ENCODE data around the gene MFSD1.
A peak's percentile ranks its signal among the peaks of the same experiment; 100 is the strongest.

MFSD1 gene

DNA sequence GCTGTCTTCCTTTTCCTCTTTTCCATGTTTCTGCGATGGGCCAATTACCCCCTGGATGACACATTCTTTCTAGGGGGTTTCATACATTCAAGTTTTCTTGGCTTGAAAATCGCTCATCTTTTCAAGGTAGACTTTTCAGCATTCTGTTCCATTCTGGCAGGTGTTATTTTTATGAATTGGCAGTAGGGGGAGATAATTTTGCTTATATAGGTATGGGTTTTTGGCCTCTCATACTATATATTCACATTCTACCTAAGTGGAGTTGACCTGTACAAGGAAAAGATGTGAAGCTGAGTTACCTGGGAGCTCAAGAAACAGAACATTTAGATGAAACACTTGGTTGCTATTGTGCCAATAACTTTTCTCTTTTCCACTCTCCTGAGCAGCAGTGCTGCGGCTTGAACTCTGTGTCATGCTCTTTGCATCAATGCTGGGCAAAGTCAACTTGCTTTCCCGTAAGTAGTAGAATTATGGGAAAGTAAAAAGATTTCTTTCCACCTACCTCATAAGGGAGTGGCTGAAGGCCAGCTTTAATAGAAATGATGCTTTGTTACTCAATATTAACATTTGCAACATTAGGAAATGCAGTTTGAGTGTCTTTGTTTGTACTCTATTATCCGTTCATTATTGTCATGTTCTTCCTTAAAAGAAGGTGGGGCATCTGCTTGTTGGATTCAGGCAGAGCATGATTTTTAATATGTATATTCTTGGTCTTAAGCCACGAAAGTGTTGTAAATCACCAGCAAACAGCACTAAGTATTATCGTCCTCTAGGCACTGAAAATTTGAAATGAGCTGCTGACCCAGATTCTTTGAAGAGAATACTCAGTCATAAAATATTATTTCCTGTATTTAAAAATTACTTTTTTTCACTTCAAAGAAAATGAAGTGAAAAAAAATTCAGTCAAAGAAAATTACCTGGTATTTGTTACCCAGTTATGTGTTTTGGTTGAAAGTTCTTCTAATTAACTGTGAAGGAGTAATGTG, 27.7 kb upstream of the MFSD1 start:
- TF ChIP-seq, protein P1, sequence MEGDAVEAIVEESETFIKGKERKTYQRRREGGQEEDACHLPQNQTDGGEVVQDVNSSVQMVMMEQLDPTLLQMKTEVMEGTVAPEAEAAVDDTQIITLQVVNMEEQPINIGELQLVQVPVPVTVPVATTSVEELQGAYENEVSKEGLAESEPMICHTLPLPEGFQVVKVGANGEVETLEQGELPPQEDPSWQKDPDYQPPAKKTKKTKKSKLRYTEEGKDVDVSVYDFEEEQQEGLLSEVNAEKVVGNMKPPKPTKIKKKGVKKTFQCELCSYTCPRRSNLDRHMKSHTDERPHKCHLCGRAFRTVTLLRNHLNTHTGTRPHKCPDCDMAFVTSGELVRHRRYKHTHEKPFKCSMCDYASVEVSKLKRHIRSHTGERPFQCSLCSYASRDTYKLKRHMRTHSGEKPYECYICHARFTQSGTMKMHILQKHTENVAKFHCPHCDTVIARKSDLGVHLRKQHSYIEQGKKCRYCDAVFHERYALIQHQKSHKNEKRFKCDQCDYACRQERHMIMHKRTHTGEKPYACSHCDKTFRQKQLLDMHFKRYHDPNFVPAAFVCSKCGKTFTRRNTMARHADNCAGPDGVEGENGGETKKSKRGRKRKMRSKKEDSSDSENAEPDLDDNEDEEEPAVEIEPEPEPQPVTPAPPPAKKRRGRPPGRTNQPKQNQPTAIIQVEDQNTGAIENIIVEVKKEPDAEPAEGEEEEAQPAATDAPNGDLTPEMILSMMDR (IDR thresholded peaks at IDR 0.05; ENCODE audit: low read depth, low read length), result 0 out of 2 replicates have a peak, but pooled peaks have one; percentile 11
- no peak for TF ChIP-seq EZH2phosphoT487 (IDR thresholded peaks at IDR 0.05; ENCODE audit: low read depth)
- Histone ChIP-seq H3K27ac (ENCODE audit: low read length) (no peak overlapping the region), H3K36me3 (replicated peaks; ENCODE audit: low read depth, low read length) (no peaks in the 10 kb centered on the region), H2AFZ (ENCODE audit: low read depth, low read length) (no peak overlapping the region), H3K9ac (ENCODE audit: low read length) (no peak overlapping the region), H3K9me3 (ENCODE audit: insufficient read depth, low read length) (no peaks in the 10 kb centered on the region), H4K20me1 (ENCODE audit: insufficient read depth, low read length) (no peaks in the 10 kb centered on the region), H3K27me3 (ENCODE audit: low read depth, low read length) (no peaks in the 10 kb centered on the region), H3K79me2 (ENCODE audit: low read length) (no peaks in the 10 kb centered on the region), H3K4me2 (ENCODE audit: low read length) (no peak overlapping the region), H3K4me1 (ENCODE audit: low read length) (no peaks in the 10 kb centered on the region), H3K4me3 (ENCODE audit: low read length) (no peak overlapping the region)

DNA sequence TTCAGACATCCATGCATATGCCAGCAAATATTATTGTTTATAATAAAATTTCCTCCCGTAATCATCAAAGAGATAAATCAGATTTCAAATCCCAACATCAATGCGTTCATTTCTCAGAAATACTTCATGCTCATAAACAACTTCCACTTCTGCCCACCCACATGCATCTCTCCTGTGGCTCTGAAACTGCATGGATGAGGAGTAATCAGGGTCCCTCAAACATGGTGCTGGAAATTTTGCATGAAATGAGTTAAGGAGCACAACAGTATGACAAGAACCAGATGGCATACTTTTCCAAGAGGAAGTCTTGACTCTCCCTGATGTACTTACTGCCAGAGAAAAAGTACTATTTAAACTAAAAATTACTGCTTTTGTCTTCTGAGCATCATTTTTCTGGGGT, 26.9 kb upstream of the MFSD1 start:
- Histone ChIP-seq H3K4me2 (ENCODE audit: low read length) (no peak overlapping the region), H3K4me1 (ENCODE audit: low read length) (no peaks in the 10 kb centered on the region), H3K9ac (ENCODE audit: low read length) (no peak overlapping the region), H3K27ac (ENCODE audit: low read length) (no peak overlapping the region), H3K4me3 (ENCODE audit: low read length) (no peak overlapping the region), H4K20me1 (ENCODE audit: insufficient read depth, low read length) (no peaks in the 10 kb centered on the region), H3K36me3 (replicated peaks; ENCODE audit: low read depth, low read length) (no peaks in the 10 kb centered on the region), H2AFZ (ENCODE audit: low read depth, low read length) (no peak overlapping the region), H3K9me3 (ENCODE audit: insufficient read depth, low read length) (no peaks in the 10 kb centered on the region), H3K79me2 (ENCODE audit: low read length) (no peaks in the 10 kb centered on the region), H3K27me3 (ENCODE audit: low read depth, low read length) (no peaks in the 10 kb centered on the region)
- TF ChIP-seq, protein P1 (IDR thresholded peaks at IDR 0.05; ENCODE audit: low read depth, low read length), result no peak
- TF ChIP-seq EZH2phosphoT487 (IDR thresholded peaks at IDR 0.05; ENCODE audit: low read depth), result no peak

- no peak overlapping the region for H2AFZ ChIP-seq (ENCODE audit: low read depth, low read length)
- TF ChIP-seq, protein P1 (IDR thresholded peaks at IDR 0.05; ENCODE audit: low read depth, low read length), result no peak
- TF ChIP-seq EZH2phosphoT487 (IDR thresholded peaks at IDR 0.05; ENCODE audit: low read depth), result no peak
- H3K27me3 ChIP-seq (ENCODE audit: low read depth, low read length), result no peaks in the 10 kb centered on the region
- no peak overlapping the region for H3K27ac ChIP-seq (ENCODE audit: low read length)
- H3K9me3 ChIP-seq (ENCODE audit: insufficient read depth, low read length), result no peaks in the 10 kb centered on the region
- H3K9ac ChIP-seq (ENCODE audit: low read length), result no peak overlapping the region
- H3K4me1 ChIP-seq (ENCODE audit: low read length), result no peaks in the 10 kb centered on the region
- no peaks in the 10 kb centered on the region for H3K36me3 ChIP-seq (replicated peaks; ENCODE audit: low read depth, low read length)
- no peak overlapping the region for H3K4me3 ChIP-seq (ENCODE audit: low read length)
- H4K20me1 ChIP-seq (ENCODE audit: insufficient read depth, low read length), result no peaks in the 10 kb centered on the region
- H3K4me2 ChIP-seq (ENCODE audit: low read length), result no peak overlapping the region
- no peaks in the 10 kb centered on the region for H3K79me2 ChIP-seq (ENCODE audit: low read length)
Measured at GRCh38 chr3:158775426-158776410, 26.1 kb upstream of the MFSD1 start.
